ENCODE results near the gene DBR1.

The DBR1 gene

DNA sequence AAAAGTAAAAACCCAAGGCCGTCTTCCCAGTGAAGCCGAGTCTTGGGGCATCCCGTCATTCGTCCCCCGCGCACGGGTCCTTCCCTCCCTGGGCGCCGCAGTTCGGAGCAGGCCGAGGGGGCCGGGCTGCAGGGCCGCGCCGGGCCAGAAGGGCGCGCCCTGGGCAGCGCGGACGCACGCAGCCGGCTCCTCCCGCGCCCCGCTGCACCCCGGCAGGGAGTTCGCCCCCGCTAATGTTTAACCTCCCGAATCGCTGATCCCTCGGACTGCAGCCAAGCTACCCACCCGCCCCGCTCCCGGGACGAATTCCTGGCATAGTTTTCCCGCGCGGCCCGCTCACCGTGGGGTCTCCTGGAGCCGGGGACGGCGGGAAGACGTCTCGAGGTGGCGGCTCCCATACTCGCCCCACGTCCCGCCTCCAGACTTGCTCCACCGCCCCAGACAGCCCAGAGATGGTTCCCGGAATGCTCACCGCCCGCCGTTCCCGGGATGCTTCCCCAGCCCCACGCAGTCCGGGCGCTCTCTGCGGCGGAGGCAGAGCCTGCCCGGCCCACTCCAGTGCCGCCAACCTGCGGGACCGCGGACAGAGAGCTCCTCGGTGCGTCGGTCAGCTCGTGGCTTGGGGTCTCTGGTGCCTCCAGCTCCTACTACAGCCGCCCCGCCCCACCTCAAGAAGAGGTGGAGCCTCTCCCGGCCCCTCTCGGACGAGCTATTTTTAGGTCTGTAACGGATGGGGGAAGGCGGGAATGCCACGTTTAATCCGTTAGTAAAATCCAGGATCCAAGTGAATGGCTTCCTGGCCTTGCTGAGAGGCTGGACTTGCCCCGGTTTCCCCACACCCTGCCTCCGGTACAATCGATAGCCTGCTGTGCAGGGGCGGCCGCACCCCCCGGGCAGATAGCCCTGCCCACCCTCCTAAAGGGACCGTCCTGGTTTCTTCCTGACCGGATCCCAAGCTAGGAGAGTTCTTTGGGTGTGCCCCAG lies 59.4 kb downstream of the DBR1 start, which contains the start of gene DZIP1L:
Gene DZIP1L (minus strand): TSS at position 621 of the 984 bp plus-strand sequence. CDS start 11,637 bp downstream, outside the sequence.
- H3K36me3 Mint-ChIP-seq: no peaks in the 10 kb centered on the region
- peak; percentile 86 for ATAC-seq
- peak within 1 kb of the TSS; percentile 69 for H3K4me3 Mint-ChIP-seq
- H3K4me1 Mint-ChIP-seq: peaks cover 25% of the 10 kb centered on the region
- peak; percentile 20 to 55 for DNase-seq (ENCODE audit: low spot score in 2 of 2)
- no peak within 1 kb of the TSS for H3K27ac Mint-ChIP-seq
- H3K9me3 Mint-ChIP-seq: no peaks in the 10 kb centered on the region

DNA sequence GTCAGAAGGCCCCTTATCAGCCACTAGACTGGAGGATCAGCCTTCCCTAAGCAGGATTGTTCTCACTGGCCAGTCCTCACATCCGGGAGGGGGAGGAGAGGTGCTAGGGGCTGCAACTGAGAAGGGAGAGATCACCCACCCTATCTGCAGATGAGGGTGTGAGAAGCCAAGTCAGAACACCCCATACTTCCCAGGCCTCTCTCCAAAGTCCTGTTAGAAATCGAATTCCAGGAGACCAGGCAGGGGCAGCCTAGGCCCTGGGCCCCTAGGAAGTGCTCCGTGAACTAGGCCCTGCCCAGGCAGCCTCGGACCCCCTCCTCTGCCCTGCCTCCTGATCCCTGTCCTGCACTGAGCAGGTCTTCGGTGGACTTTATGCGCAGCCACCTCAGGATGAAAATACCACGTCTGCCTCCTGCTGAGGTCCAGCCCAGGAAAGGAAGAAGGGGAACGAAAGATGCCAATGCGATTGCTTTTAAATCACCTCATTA lies 60.2 kb downstream of the DBR1 start:
- Mint-ChIP-seq H3K4me1 (peaks cover 25% of the 10 kb centered on the region), H3K27ac (no peak overlapping the region)

DNA sequence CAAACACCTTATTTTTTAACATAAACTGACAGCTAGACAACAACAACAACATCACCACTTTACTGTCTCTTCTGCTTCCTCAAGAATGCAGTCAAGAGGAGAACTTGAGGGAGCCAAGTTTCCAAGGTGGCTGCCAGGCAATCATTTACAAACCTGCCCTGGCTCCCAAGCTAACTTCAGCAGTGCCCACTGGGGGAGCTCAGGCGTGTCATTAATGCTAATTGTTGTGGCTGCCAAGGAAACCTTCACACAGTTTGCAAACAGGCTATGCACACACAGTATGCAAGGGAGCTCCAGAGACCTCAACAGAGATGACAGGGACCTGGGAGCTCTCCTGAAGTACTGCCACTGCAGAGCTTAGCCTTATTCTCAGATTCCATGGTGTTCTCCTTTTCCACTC lies 61.4 kb downstream of the DBR1 start:
- H3K27ac Mint-ChIP-seq: no peak overlapping the region
- H3K36me3 Mint-ChIP-seq: no peaks in the 10 kb centered on the region
- no peak overlapping the region for H3K4me3 Mint-ChIP-seq
- H3K4me1 Mint-ChIP-seq: peaks cover 19% of the 10 kb centered on the region
- DNase-seq (ENCODE audit: low spot score in 2 of 2) (no peak), ATAC-seq (no peak)
- no peaks in the 10 kb centered on the region for H3K9me3 Mint-ChIP-seq

More for the DNA sequence above, 60.2 kb downstream of the DBR1 start:
- DNase-seq (ENCODE audit: low spot score in 2 of 2) (no peak), ATAC-seq (no peak)
- no peaks in the 10 kb centered on the region for H3K9me3 Mint-ChIP-seq
- no peaks in the 10 kb centered on the region for H3K36me3 Mint-ChIP-seq
- peak overlapping the region; percentile 69 for H3K4me3 Mint-ChIP-seq

DNA sequence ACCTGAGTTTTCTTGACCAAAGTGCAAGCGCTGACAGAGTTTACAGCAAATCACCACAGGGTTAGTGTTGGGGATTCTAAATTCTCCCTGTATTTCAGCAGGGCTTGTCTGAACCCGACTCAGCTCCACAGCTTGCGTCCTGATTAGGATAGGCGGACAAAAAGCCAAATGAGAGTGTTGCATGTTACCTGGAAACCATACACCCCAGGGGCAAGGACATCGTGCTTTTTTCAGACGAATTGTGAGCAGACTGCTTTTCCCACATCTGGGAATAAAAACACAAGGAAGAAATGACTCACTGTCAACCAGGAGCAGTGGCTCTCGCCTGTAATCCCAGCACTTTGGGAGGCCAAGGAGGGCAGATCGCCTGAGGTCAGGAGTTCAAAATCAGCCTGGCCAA lies 62.4 kb downstream of the DBR1 start:
- DNase-seq (ENCODE audit: low spot score in 2 of 2): no peak
- no peak overlapping the region for H3K4me3 Mint-ChIP-seq
- no peaks in the 10 kb centered on the region for H3K36me3 Mint-ChIP-seq
- H3K4me1 Mint-ChIP-seq: peaks cover 19% of the 10 kb centered on the region
- ATAC-seq: no peak
- H3K9me3 Mint-ChIP-seq: no peaks in the 10 kb centered on the region
- H3K27ac Mint-ChIP-seq: no peak overlapping the region

All from stimulated activated effector memory CD8-positive, alpha-beta T cell treated with anti-CD3 and anti-CD28 coated beads, Interleukin-12 subunit alpha, Interleukin-12 subunit beta, amount 100 ng/mL, for 72 hours (primary cell).